IMR-90 (cell line): ENCODE results near the gene SCN1B. TPM values are rescaled to one million over a fixed set of nuclear protein-coding genes. Genes with fewer than 3 reads are reported as not detected.

ENCODE experiments used
- ATAC-seq: fragments of 200-7000 bp; cut with Tn5 transposase; 2 replicates; pipeline ENCODE4 v1.9.1; 2020; ENCODE audit warnings: low read depth, mild to moderate bottlenecking, moderate library complexity
- BruUV-seq: library from RNA; stranded (reverse); fragments of 400-500 nt; replicated peaks from 2 replicates; lab custom pipeline; 2021; lab: Mats Ljungman, UMichigan
- CTCF ChIA-PET: fragments of 300-600 bp; formaldehyde crosslinking; extraction: SDS; loops from one replicate; lab custom pipeline; 2021; ENCODE audit warnings: antibody characterized with exemption; lab: Yijun Ruan, JAX
- POLR2A ChIA-PET: fragments of 300-600 bp; sonication (Branson Sonifier 250); formaldehyde crosslinking; loops from one replicate; lab custom pipeline; 2022; ENCODE audit warnings: antibody characterized with exemption; ENCODE audit not compliant: unreplicated experiment; lab: Charles Lee
- DNase-seq: peaks from one replicate; pipeline ENCODE4 v3.0.0; 2013
- H2AFZ ChIP-seq: replicated peaks from 2 replicates; pipeline ENCODE3; 2013; ENCODE audit warnings: low read length, mild to moderate bottlenecking; ENCODE audit not compliant: poor library complexity
- H2AK5ac ChIP-seq: 2 replicates; pipeline ENCODE4 v1.6.1; 2013; ENCODE audit warnings: low read depth, low read length, inconsistent platforms
- H2AK9ac ChIP-seq: replicated peaks from 2 replicates; pipeline ENCODE3; 2013; ENCODE audit warnings: mild to moderate bottlenecking, low read depth, low read length, moderate library complexity; ENCODE audit not compliant: poor library complexity
- H2BK120ac ChIP-seq: 2 replicates; pipeline ENCODE4 v1.6.1; 2013; ENCODE audit warnings: low read depth, low read length, inconsistent platforms
- H2BK15ac ChIP-seq: 3 replicates; pipeline ENCODE4 v1.6.1; 2013; ENCODE audit warnings: low read depth, low read length, inconsistent platforms
- H2BK20ac ChIP-seq: 2 replicates; pipeline ENCODE4 v1.6.1; 2013; ENCODE audit warnings: low read depth, mild to moderate bottlenecking, inconsistent platforms, low read length, moderate library complexity
- H2BK5ac ChIP-seq: 2 replicates; pipeline ENCODE4 v1.6.1; 2013; ENCODE audit warnings: mild to moderate bottlenecking, low read depth, low read length, inconsistent platforms; ENCODE audit not compliant: poor library complexity, severe bottlenecking
- H3K14ac ChIP-seq: replicated peaks from 2 replicates; pipeline ENCODE4 v1.6.1; 2013; ENCODE audit warnings: low read depth, low read length, inconsistent platforms
- H3K18ac ChIP-seq: 2 replicates; pipeline ENCODE4 v1.6.1; 2013; ENCODE audit warnings: low read depth, low read length, control low read depth
- H3K23ac ChIP-seq: 2 replicates; pipeline ENCODE4 v1.6.1; 2013; ENCODE audit warnings: low read depth, low read length, inconsistent platforms
- H3K27ac ChIP-seq: 2 replicates; pipeline ENCODE4 v1.5.1; 2013; ENCODE audit warnings: mild to moderate bottlenecking, control low read depth, low read length; ENCODE audit not compliant: insufficient read depth
- H3K27me3 ChIP-seq: 2 replicates; pipeline ENCODE4 v1.6.1; 2013; ENCODE audit warnings: low read length; ENCODE audit not compliant: control insufficient read depth, insufficient read depth
- H3K36me3 ChIP-seq: 2 replicates; pipeline ENCODE4 v1.6.1; 2013; ENCODE audit warnings: low read length, mixed read lengths; ENCODE audit not compliant: control insufficient read depth, insufficient read depth
- H3K4ac ChIP-seq: 2 replicates; pipeline ENCODE4 v1.6.1; 2013; ENCODE audit warnings: low read depth, low read length, inconsistent platforms
- H3K4me1 ChIP-seq: 2 replicates; pipeline ENCODE4 v1.6.1; 2013; ENCODE audit warnings: low read length, mixed read lengths; ENCODE audit not compliant: control insufficient read depth, insufficient read depth
- H3K4me2 ChIP-seq: 2 replicates; pipeline ENCODE4 v1.6.1; 2013; ENCODE audit warnings: low read depth, mild to moderate bottlenecking, control low read depth, low read length, moderate library complexity
- H3K4me3 ChIP-seq: 2 replicates; pipeline ENCODE4 v1.5.1; 2013; ENCODE audit warnings: low read depth, mild to moderate bottlenecking, control low read depth, low read length, moderate library complexity; ENCODE audit not compliant: insufficient read depth
- H3K56ac ChIP-seq: 2 replicates; pipeline ENCODE4 v1.6.1; 2013; ENCODE audit warnings: low read length, inconsistent platforms; ENCODE audit not compliant: insufficient read depth; ENCODE audit errors: extremely low read depth
- H3K79me1 ChIP-seq, 2 experiments: 2 replicates each; pipeline ENCODE4 v1.6.1; 2013; ENCODE audit warnings: low read length in 2 of 2, inconsistent platforms in 1 of 2, low read depth in 1 of 2
- H3K9ac ChIP-seq: 2 replicates; pipeline ENCODE4 v1.6.1; 2013; ENCODE audit warnings: low read depth, low read length, control low read depth
- H3K9me1 ChIP-seq: 2 replicates; pipeline ENCODE4 v1.6.1; 2013; ENCODE audit warnings: low read length, inconsistent platforms; ENCODE audit not compliant: insufficient read depth
- H3K9me3 ChIP-seq: 2 replicates; pipeline ENCODE4 v1.6.1; 2013; ENCODE audit warnings: low read length; ENCODE audit not compliant: control insufficient read depth, insufficient read depth
- H4K20me1 ChIP-seq: 2 replicates; pipeline ENCODE4 v1.6.1; 2013; ENCODE audit warnings: low read length, inconsistent platforms; ENCODE audit not compliant: insufficient read depth
- H4K5ac ChIP-seq: 2 replicates; pipeline ENCODE4 v1.6.1; 2013; ENCODE audit warnings: mild to moderate bottlenecking, low read depth, low read length, control low read depth
- H4K8ac ChIP-seq, 2 experiments: 2 replicates each; pipeline ENCODE4 v1.6.1; 2013; ENCODE audit warnings: low read depth in 2 of 2, low read length in 2 of 2, control low read depth in 1 of 2, inconsistent platforms in 1 of 2
- H4K91ac ChIP-seq: 2 replicates; pipeline ENCODE4 v1.6.1; 2013; ENCODE audit warnings: low read depth, low read length, inconsistent platforms; ENCODE audit not compliant: insufficient read depth
- CEBPB ChIP-seq: IDR thresholded peaks from 2 replicates; pipeline ENCODE4 v1.6.1; 2012; ENCODE audit warnings: low read depth, low read length, improper control_type of control experiment
- ELK1 ChIP-seq: fragments of 150-350 bp; IDR thresholded peaks from 2 replicates; pipeline ENCODE4 v1.6.1; 2016; ENCODE audit warnings: low read depth, mild to moderate bottlenecking, low read length, moderate library complexity, borderline replicate concordance
- FOS ChIP-seq: fragments of 150-350 bp; IDR thresholded peaks from 2 replicates; pipeline ENCODE4 v1.6.1; 2016; ENCODE audit warnings: low read depth, low read length
- NFE2L2 ChIP-seq: fragments of 150-350 bp; IDR thresholded peaks from 2 replicates; pipeline ENCODE4 v1.6.1; 2016; ENCODE audit warnings: low read depth, mild to moderate bottlenecking, low read length
- WGBS, 2 experiments: methylation state at CpG; one replicate each; pipeline versions ENCODE4 v1.1.5 to v1.1.7; 2013; ENCODE audit warnings: missing lambda C conversion rate in 2 of 2; ENCODE audit not compliant: insufficient read length in 1 of 2; ENCODE audit errors: extremely low coverage in 2 of 2; 5-methylcytosine and 5-hydroxymethylcytosine counted together
- dilution Hi-C: fragments of 300-500 bp; cut with HindIII; formaldehyde crosslinking; loops from one replicate; pipeline ENCODE4 v1.14.3; 2018; ENCODE audit warnings: low sequenced_read_pairs; ENCODE audit not compliant: unreplicated experiment
- in situ Hi-C: fragments of 300-500 bp; cut with MboI; formaldehyde crosslinking; loops from 3 replicates; pipeline ENCODE4 v1.14.3; 2019; ENCODE audit warnings: low sequenced_read_pairs, inconsistent platforms, mixed read lengths
- intact Hi-C: fragments of 100-400 bp; cut with micrococcal nuclease; formaldehyde crosslinking; loops from 2 replicates; pipeline ENCODE4 v1.10.0; 2022
- polyA plus RNA-seq, 3 experiments: library from polyadenylated mRNA; depleted of rRNA; stranded (reverse); fragments of >200 nt; gene quantifications; 2 replicates each; pipeline ENCODE4 v1.2.3, GENCODE V29; 2012; ENCODE audit warnings: low replicate concordance in 1 of 3
- total RNA-seq: library from RNA; depleted of rRNA; stranded (reverse); fragments of >200 nt; gene quantifications from 2 replicates; pipeline ENCODE4 v1.2.3, GENCODE V29; 2012

The SCN1B gene
- total and polyA plus RNA-seq, 2 of the 4 experiments (the other 2 are of a cell fraction): 2.0 to 9.6 TPM

DNA sequence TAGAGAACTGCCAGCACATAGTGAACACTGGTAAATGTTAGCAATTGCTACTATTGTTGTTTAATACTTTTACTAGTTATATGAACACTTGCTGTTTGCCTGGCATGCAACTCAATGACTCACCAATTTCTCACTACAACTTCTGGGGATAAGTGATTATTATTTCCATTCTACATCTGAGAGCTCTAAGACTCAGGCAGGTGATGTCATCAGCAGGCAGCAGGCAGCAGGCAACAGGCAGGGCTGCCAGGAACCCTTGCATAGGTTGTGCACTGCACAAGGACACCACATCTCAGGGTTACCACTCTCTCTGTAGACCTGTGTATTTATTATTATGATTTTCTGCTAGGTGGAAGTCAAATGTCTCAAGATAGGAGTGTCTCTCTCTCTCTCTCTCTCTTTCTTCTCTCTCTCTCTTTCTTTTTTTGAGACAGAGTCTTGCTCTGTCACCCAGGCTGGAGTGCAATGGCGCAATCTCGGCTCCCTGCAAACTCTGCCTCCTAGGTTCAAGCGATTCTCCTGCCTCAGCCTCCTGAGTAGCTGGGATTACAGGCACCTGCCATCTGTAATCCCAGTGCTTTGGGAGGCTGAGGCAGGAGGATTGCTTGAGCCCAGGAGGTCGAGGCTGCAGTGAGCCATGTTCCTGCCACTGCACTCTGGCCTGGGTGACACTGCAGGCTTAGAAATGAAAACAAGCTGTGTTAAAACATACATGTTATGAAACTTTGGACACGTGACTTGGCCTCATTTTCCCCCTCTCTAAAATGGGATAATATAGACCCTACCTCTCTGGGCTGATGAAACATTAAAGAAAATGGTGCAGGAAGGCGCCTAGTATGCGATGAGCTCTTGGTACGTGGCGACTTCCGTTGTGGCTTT is 33.9 kb downstream of the SCN1B start:
- H3K4me1 ChIP-seq: peaks cover 4% of the 10 kb centered on the region
- H2AFZ ChIP-seq: no peak overlapping the region
- H2BK20ac ChIP-seq: no peak overlapping the region
- H4K5ac ChIP-seq: no peak overlapping the region
- H3K79me1 ChIP-seq: no peaks in the 10 kb centered on the region
- TF ChIP-seq NFE2L2 (0 out of 2 replicates have a peak, but pooled peaks have one; percentile 16), ELK1 (no peak), CEBPB (peak; percentile 15; the same call in 1 of the 2 replicates), FOS (0 out of 2 replicates have a peak, but pooled peaks have one; percentile 45)
- in situ Hi-C loops: no loop called here
- intact Hi-C loops: no loop called here
- H3K9me1 ChIP-seq: no peaks in the 10 kb centered on the region
- no peak overlapping the region for H3K14ac ChIP-seq
- no peaks in the 10 kb centered on the region for H3K36me3 ChIP-seq
- H2AK9ac ChIP-seq: no peak overlapping the region
- CTCF ChIA-PET: interaction anchor here (1.1 kb wide), 1 partner anchor 71 kb away, joined by 3 read pairs; the partner anchor contains the start of gene LGI4
- no peak overlapping the region for H2BK5ac ChIP-seq
- no peak overlapping the region for H3K27ac ChIP-seq
- H3K4me3 ChIP-seq: no peak overlapping the region
- POLR2A ChIA-PET: no interaction called here
- DNase-seq: peak; percentile 84
- no peak overlapping the region for H2BK15ac ChIP-seq
- H4K91ac ChIP-seq: no peak overlapping the region
- no peak overlapping the region for H3K4me2 ChIP-seq
- no peak overlapping the region for H4K8ac ChIP-seq
- H2AK5ac ChIP-seq: no peak overlapping the region
- no peak overlapping the region for H3K23ac ChIP-seq
- WGBS, 2 experiments: 40% methylated on average over 1 of the region's 10 CpGs; no CpG with 5 or more reads in 1 of the 2 experiments
- H3K27me3 ChIP-seq: no peaks in the 10 kb centered on the region; the same call in 1 of the 2 replicates
- no peak overlapping the region for H3K9ac ChIP-seq
- BruUV-seq: no TSS peak
- no peak overlapping the region for H2BK120ac ChIP-seq
- H3K18ac ChIP-seq: no peak overlapping the region
- H3K9me3 ChIP-seq: no peaks in the 10 kb centered on the region
- ATAC-seq: peak; percentile 67
- no peak overlapping the region for H3K56ac ChIP-seq
- no peaks in the 10 kb centered on the region for H4K20me1 ChIP-seq
- no peak overlapping the region for H3K4ac ChIP-seq
- dilution Hi-C loops: no loop called here
